H1 (cell line): Measurements from ENCODE around the gene ARNT2. TPM values are rescaled to one million over a fixed set of nuclear protein-coding genes. Genes with fewer than 3 reads are reported as not detected.

Experiments used
- CTCF ChIA-PET: fragments of 300-600 bp; sonication (Branson Sonifier 250); formaldehyde crosslinking; loops from one replicate; lab custom pipeline; 2021; ENCODE audit not compliant: partially characterized antibody; lab: Charles Lee
- POLR2A ChIA-PET: fragments of 300-600 bp; sonication (Branson Sonifier 250); formaldehyde crosslinking; loops from one replicate; lab custom pipeline; 2021; ENCODE audit warnings: inconsistent platforms; ENCODE audit not compliant: partially characterized antibody; lab: Charles Lee
- DNase-seq, 2 experiments: peaks; one replicate each; pipeline versions ENCODE4 v3.0.0 to v3.0.0-alpha.2; 2010 to 2022; ENCODE audit warnings: low spot score in 2 of 2, low read depth in 1 of 2, mixed read lengths in 1 of 2
- FAIRE-seq: peaks from 2 replicates; lab custom pipeline; 2011; peaks lifted over from hg19 to GRCh38; lab: Jason Lieb, UNC
- H2AFZ ChIP-seq: 2 replicates; pipeline ENCODE4 v1.8.1; 2012; ENCODE audit warnings: low read length, inconsistent platforms
- H2AK5ac ChIP-seq: 2 replicates; pipeline ENCODE4 v1.6.1; 2013; ENCODE audit warnings: low read depth, low read length
- H2BK120ac ChIP-seq: replicated peaks from 2 replicates; pipeline ENCODE3; 2013; ENCODE audit warnings: low read depth, low read length, inconsistent platforms
- H2BK12ac ChIP-seq: 2 replicates; pipeline ENCODE4 v1.6.1; 2013; ENCODE audit warnings: low read depth, low read length
- H2BK15ac ChIP-seq: 2 replicates; pipeline ENCODE4 v1.6.1; 2013; ENCODE audit warnings: low read length
- H2BK20ac ChIP-seq: 2 replicates; pipeline ENCODE4 v1.6.1; 2013; ENCODE audit warnings: low read length
- H2BK5ac ChIP-seq: 2 replicates; pipeline ENCODE4 v1.6.1; 2013; ENCODE audit warnings: low read depth, low read length
- H3K14ac ChIP-seq: 2 replicates; pipeline ENCODE4 v1.6.1; 2013; ENCODE audit warnings: inconsistent platforms; ENCODE audit not compliant: insufficient read length
- H3K18ac ChIP-seq: 2 replicates; pipeline ENCODE4 v1.6.1; 2013; ENCODE audit warnings: low read length; ENCODE audit errors: extremely low read depth
- H3K23ac ChIP-seq: 2 replicates; pipeline ENCODE4 v1.6.1; 2013; ENCODE audit warnings: inconsistent platforms; ENCODE audit not compliant: insufficient read length
- H3K23me2 ChIP-seq: 2 replicates; pipeline ENCODE4 v1.6.1; 2013; ENCODE audit warnings: low read depth, low read length
- H3K27ac ChIP-seq: 2 replicates; pipeline ENCODE4 v1.6.1; 2011; ENCODE audit warnings: low read depth, low read length, inconsistent platforms
- H3K27me3 ChIP-seq, 4 experiments: replicated peaks in 1 of 4; 1 replicate in 1 of 4; 2 replicates in 3 of 4; pipeline versions ENCODE4 v1.6.1 to v1.8.1; 2011 to 2013; ENCODE audit warnings: low read length in 3 of 4, mild to moderate bottlenecking in 3 of 4, inconsistent platforms in 2 of 4, mixed read lengths in 2 of 4, moderate library complexity in 1 of 4; ENCODE audit not compliant: control insufficient read depth in 3 of 4, insufficient read depth in 3 of 4; ENCODE audit errors: extremely low read depth in 1 of 4
- H3K36me3 ChIP-seq, 4 experiments: 2 replicates each; pipeline versions ENCODE4 v1.6.1 to v1.8.1; 2011 to 2013; ENCODE audit warnings: mild to moderate bottlenecking in 4 of 4, low read length in 3 of 4, moderate library complexity in 2 of 4, control low read depth in 1 of 4, inconsistent platforms in 1 of 4; ENCODE audit not compliant: insufficient read depth in 4 of 4, control insufficient read depth in 2 of 4
- H3K4ac ChIP-seq: replicated peaks from 2 replicates; pipeline ENCODE3; 2013; ENCODE audit warnings: low read length, low read depth, mixed read lengths, inconsistent platforms; ENCODE audit not compliant: insufficient read length
- H3K4me1 ChIP-seq, 4 experiments: replicated peaks in 1 of 4; 1 replicate in 1 of 4; 2 replicates in 3 of 4; pipeline versions ENCODE4 v1.6.1 to v1.8.1; 2011 to 2013; ENCODE audit warnings: low read length in 3 of 4, inconsistent platforms in 2 of 4, mixed read lengths in 1 of 4; ENCODE audit not compliant: insufficient read depth in 4 of 4, control insufficient read depth in 3 of 4
- H3K4me2 ChIP-seq, 2 experiments: 2 replicates each; pipeline versions ENCODE4 v1.6.1 to v1.8.1; 2011 to 2013; ENCODE audit warnings: low read depth in 2 of 2, low read length in 2 of 2, control low read depth in 1 of 2, inconsistent platforms in 1 of 2, mild to moderate bottlenecking in 1 of 2; ENCODE audit not compliant: insufficient read depth in 1 of 2
- H3K4me3 ChIP-seq, 4 experiments: fragments of 200-600, 300-600 bp in 1 of 4; sonication (generic), shearing (Covaris generic), sonication (Bioruptor Twin) in 1 of 4; 2 replicates each; pipeline versions ENCODE4 v1.5.1 to v1.8.1; 2011 to 2016; ENCODE audit warnings: low read length in 4 of 4, low read depth in 3 of 4, control low read depth in 2 of 4, inconsistent platforms in 2 of 4, mild to moderate bottlenecking in 2 of 4, mixed read lengths in 1 of 4, moderate library complexity in 1 of 4; ENCODE audit not compliant: insufficient read depth in 2 of 4; ENCODE audit errors: extremely low read depth in 1 of 4
- H3K56ac ChIP-seq: replicated peaks from 2 replicates; pipeline ENCODE3; 2013; ENCODE audit warnings: low read depth, mild to moderate bottlenecking, mixed read lengths, low read length, inconsistent platforms; ENCODE audit not compliant: insufficient read length
- H3K79me1 ChIP-seq: 2 replicates; pipeline ENCODE4 v1.6.1; 2013; ENCODE audit warnings: low read depth, low read length, control low read depth
- H3K79me2 ChIP-seq, 2 experiments: 2 replicates each; pipeline versions ENCODE4 v1.6.1 to v1.8.1; 2012 to 2013; ENCODE audit warnings: low read length in 2 of 2, mild to moderate bottlenecking in 2 of 2, inconsistent platforms in 1 of 2; ENCODE audit not compliant: insufficient read depth in 2 of 2, control insufficient read depth in 1 of 2
- H3K9ac ChIP-seq, 4 experiments: replicated peaks in 1 of 4; 1 replicate in 1 of 4; 2 replicates in 3 of 4; pipeline versions ENCODE4 v1.6.1 to v1.8.1; 2011 to 2013; ENCODE audit warnings: low read depth in 3 of 4, low read length in 3 of 4, control low read depth in 2 of 4, mild to moderate bottlenecking in 2 of 4, moderate library complexity in 2 of 4, inconsistent platforms in 1 of 4; ENCODE audit errors: extremely low read depth in 1 of 4
- H3K9me3 ChIP-seq, 2 experiments: 2 replicates each; pipeline versions ENCODE4 v1.6.1 to v1.8.1; 2012 to 2013; ENCODE audit warnings: mild to moderate bottlenecking in 2 of 2, moderate library complexity in 2 of 2, control low read depth in 1 of 2, inconsistent platforms in 1 of 2, low read depth in 1 of 2, low read length in 1 of 2, mixed read lengths in 1 of 2; ENCODE audit not compliant: insufficient read depth in 2 of 2
- H4K20me1 ChIP-seq, 2 experiments: replicated peaks in 1 of 2; 2 replicates each; pipeline versions ENCODE3 to v1.8.1; 2011 to 2013; ENCODE audit warnings: inconsistent platforms in 2 of 2, low read length in 2 of 2, mild to moderate bottlenecking in 1 of 2; ENCODE audit not compliant: insufficient read depth in 2 of 2, control insufficient read depth in 1 of 2
- H4K5ac ChIP-seq: 2 replicates; pipeline ENCODE4 v1.6.1; 2013; ENCODE audit warnings: low read length, low read depth, mixed read lengths, inconsistent platforms; ENCODE audit not compliant: insufficient read length
- H4K8ac ChIP-seq: 2 replicates; pipeline ENCODE4 v1.8.0; 2013; ENCODE audit warnings: mild to moderate bottlenecking, moderate library complexity, low read length, inconsistent platforms; ENCODE audit not compliant: insufficient read depth; ENCODE audit errors: extremely low read depth
- H4K91ac ChIP-seq: replicated peaks from 2 replicates; pipeline ENCODE3; 2013; ENCODE audit warnings: low read length, mixed read lengths, inconsistent platforms; ENCODE audit not compliant: insufficient read length
- BACH1 ChIP-seq: IDR thresholded peaks from 2 replicates; pipeline ENCODE4 v1.6.1; 2012; ENCODE audit warnings: low read length, improper control_type of control experiment
- POU5F1 ChIP-seq: IDR thresholded peaks from 2 replicates; pipeline ENCODE4 v1.6.1; 2011; ENCODE audit warnings: low read depth, mild to moderate bottlenecking, low read length, moderate library complexity
- WGBS, 2 experiments: shearing (Covaris generic) in 1 of 2; methylation state at CpG; one replicate each; pipeline versions ENCODE4 v1.1.6 to v1.1.7; 2013 to 2015; ENCODE audit warnings: low lambda C conversion rate in 2 of 2, mixed read lengths in 2 of 2, inconsistent platforms in 1 of 2, low coverage in 1 of 2, missing lambda C conversion rate in 1 of 2; ENCODE audit not compliant: insufficient replicate concordance in 2 of 2, insufficient coverage in 1 of 2, insufficient read length in 1 of 2; ENCODE audit errors: extremely low coverage in 1 of 2, missing lambda C conversion rate in 1 of 2; 5-methylcytosine and 5-hydroxymethylcytosine counted together
- polyA plus RNA-seq, 7 experiments: library from polyadenylated mRNA; depleted of rRNA in 3 of 7; stranded (reverse) in 5 of 7; unstranded in 2 of 7; fragments of >200 nt in 5 of 7; fragments of 200-250 nt in 2 of 7; gene quantifications; 1 replicate in 5 of 7; 2 replicates in 1 of 7; 4 replicates in 1 of 7; pipeline versions ENCODE4 v1.2.1 to v1.2.3, GENCODE V29; 2011 to 2013; ENCODE audit warnings: missing spikeins in 2 of 7, mixed read lengths in 2 of 7
- total RNA-seq: library from RNA; stranded (reverse); fragmentation: NEBNext Ultra II Directional; extraction: Animal tissue kit (Norgen Biotek cat#: 25700); gene quantifications from 2 replicates; pipeline ENCODE4 v1.2.1, GENCODE V29; 2021

The ARNT2 gene
- total and polyA plus RNA-seq, 2 of the 8 experiments (the other 6 are each of a cell fraction or from before 2014, with no cell fraction given), result 9.5 to 14.6 TPM

DNA sequence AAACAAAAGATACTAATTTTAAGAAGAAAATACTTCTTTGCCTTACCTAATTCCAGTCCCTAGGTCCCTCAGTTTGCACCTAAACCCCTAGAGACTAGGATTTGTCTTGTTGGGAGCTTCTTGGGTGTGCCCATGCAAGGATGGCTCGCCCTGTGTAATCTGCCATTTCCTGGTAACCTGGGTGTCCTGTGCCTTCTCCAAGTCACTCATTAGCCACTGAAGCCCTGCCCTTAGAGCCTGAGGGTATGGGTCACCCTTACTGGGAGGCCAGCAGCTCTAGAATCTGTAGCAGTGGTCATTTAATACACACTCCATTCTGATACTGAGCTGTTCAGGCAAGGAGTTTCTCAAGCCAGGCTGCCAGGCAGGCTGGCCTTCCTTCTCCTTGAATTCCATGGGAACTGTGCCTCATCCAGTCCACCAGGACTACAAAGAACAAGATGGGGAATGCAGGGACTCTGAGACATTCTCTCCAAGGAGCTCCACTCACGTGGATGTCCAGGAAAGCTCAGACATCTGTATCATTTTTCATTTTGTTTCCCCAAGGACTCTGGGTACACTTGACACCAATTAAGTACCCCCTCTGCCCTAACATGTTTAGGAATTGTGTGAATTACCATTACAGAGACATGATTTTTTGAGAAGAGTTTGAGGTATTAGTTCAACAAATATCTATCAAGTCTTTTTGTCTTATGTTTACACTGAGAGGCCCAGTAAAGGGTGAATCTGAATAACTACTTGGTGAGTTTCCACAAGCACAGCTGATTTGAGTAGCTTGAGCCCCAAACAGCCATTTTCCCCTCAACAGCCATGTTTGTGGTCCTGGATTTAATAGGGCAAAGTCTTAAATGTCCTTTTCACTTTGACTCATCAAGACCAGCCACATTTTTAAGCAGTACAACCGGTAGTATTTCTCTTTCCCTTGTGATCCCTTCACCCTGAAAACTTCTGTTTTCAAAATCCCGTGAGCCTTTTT is 52.6 kb downstream of the ARNT2 start:
- POLR2A ChIA-PET, result no interaction called here
- 67% methylated on average over 4 of the region's 4 CpGs; no CpG with 5 or more reads in 1 of the 2 experiments for WGBS, 2 experiments

More for the DNA sequence above, 52.6 kb downstream of the ARNT2 start:
- H3K23ac ChIP-seq, result no peak overlapping the region
- H3K4me1 ChIP-seq, result peaks cover 0 to 3% (median 0%) of the 10 kb centered on the region in 4 experiments; a peak in 1 of 7 replicates
- peak overlapping the region; percentile 18; the same call in 1 of the 2 replicates for H2BK12ac ChIP-seq
- peaks cover 0 to 2% (median 0%) of the 10 kb centered on the region in 4 experiments; a peak in 1 of 7 replicates for H3K27me3 ChIP-seq
- CTCF ChIA-PET, result interaction anchor here (0.6 to 14.2 kb wide), 43 partner anchors 10 to 1471 kb away, joined by 3 to 187 read pairs (median 4); partner anchors contain the start of gene CEMIP
- DNase-seq (no peak), FAIRE-seq (no peak)
- H3K23me2 ChIP-seq, result no peaks in the 10 kb centered on the region
- no peak overlapping the region; the same call in 1 of the 2 replicates for H2AK5ac ChIP-seq
- no peak overlapping the region for H3K4me3 ChIP-seq
- no peak overlapping the region for H2BK20ac ChIP-seq
- no peak overlapping the region for H2AFZ ChIP-seq
- H2BK120ac ChIP-seq, result no peak overlapping the region
- H4K20me1 ChIP-seq, result no peaks in the 10 kb centered on the region
- H3K9ac ChIP-seq, result no peak overlapping the region
- H3K36me3 ChIP-seq, result peaks cover 0 to 3% (median 0%) of the 10 kb centered on the region in 4 experiments; a peak in 1 of 8 replicates
- H2BK5ac ChIP-seq, result no peak overlapping the region
- H3K79me1 ChIP-seq, result no peaks in the 10 kb centered on the region
- H4K91ac ChIP-seq, result no peak overlapping the region
- H3K56ac ChIP-seq, result no peak overlapping the region
- H3K4ac ChIP-seq, result no peak overlapping the region
- H3K14ac ChIP-seq, result no peak overlapping the region
- no peak overlapping the region for H3K18ac ChIP-seq
- no peak for TF ChIP-seq POU5F1
- TF ChIP-seq BACH1, result no peak
- no peak overlapping the region for H4K5ac ChIP-seq
- H3K79me2 ChIP-seq, result no peaks in the 10 kb centered on the region
- H2BK15ac ChIP-seq, result no peak overlapping the region
- no peak overlapping the region for H3K4me2 ChIP-seq
- no peak overlapping the region; the same call in 1 of the 2 replicates for H4K8ac ChIP-seq
- H3K9me3 ChIP-seq, result no peaks in the 10 kb centered on the region
- H3K27ac ChIP-seq, result no peak overlapping the region
